ENCODE measurements around the gene LILRB2.
"Not testable (repeated sequence)": the region's sequence is repeated elsewhere in the genome, so short reads cannot be mapped to it uniquely, and the experiment has no call there.

DNA sequence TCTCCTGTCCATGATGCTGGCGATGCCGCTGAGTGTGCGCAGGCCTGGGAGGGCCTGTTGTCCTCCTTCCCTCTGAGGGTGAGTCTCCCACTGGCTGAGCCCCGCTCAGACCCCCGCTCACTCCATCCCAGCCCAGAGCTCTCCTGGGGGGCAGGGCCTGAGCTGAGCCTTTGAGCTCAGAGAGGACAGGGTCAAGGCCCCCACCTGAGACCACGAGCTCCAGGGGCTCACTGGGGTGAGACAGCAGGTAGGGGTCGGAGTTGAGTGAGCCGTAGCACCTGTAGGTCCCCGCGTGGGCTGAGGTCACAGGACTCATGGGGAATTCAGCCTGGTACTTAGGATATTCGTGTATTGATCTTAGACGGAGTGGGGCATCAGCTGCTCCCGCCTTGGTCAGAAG, 2.9 kb downstream of the LILRB2 start:
- not testable (repeated sequence) for TF ChIP-seq CTCF (conservative IDR thresholded peaks at IDR 0.05; ENCODE audit: low read depth in 2 of 2); POLR2AphosphoS5 (IDR thresholded peaks at IDR 0.05; ENCODE audit: low read depth); ZNF114 (CRISPR knock-in tag; IDR thresholded peaks at IDR 0.05)

Data from GM23338 (cell line).